NCI-H2227 treated with DMSO at 0.1 percent for 48 hours (cell line): ENCODE results near the gene QSOX2.

Experiments
- DNase-seq: peaks from one replicate; lab custom pipeline; 2025; lab: John Stamatoyannopoulos, UW

QSOX2 gene

GRCh38 chr9:136264441-136265405 is 19.1 kb upstream of the QSOX2 start:
- DNase-seq, result no peak

- no peak for DNase-seq
Measured at GRCh38 chr9:136264031-136264430, 18.4 kb upstream of the QSOX2 start.

- no peak for DNase-seq
Measured at GRCh38 chr9:136262671-136263178, 17.1 kb upstream of the QSOX2 start.

- DNase-seq, result no peak
Measured at GRCh38 chr9:136261686-136262430, 16.2 kb upstream of the QSOX2 start.

- no peak for DNase-seq
Measured at GRCh38 chr9:136260936-136261472, 15.4 kb upstream of the QSOX2 start.

- DNase-seq, result no peak
Measured at GRCh38 chr9:136260521-136260920, 14.9 kb upstream of the QSOX2 start.

GRCh38 chr9:136259836-136260235 is 14.2 kb upstream of the QSOX2 start:
- no peak for DNase-seq

GRCh38 chr9:136259517-136259813 is 13.9 kb upstream of the QSOX2 start:
- no peak for DNase-seq

- DNase-seq, result no peak
Measured at GRCh38 chr9:136258786-136259516, 13.3 kb upstream of the QSOX2 start.

GRCh38 chr9:136258299-136258625 is 12.7 kb upstream of the QSOX2 start:
- DNase-seq, result no peak

- DNase-seq, result no peak
Measured at GRCh38 chr9:136257381-136258298, 12.0 kb upstream of the QSOX2 start.

GRCh38 chr9:136255896-136256890 is 10.6 kb upstream of the QSOX2 start:
- no peak for DNase-seq

- DNase-seq, result no peak
Measured at GRCh38 chr9:136255166-136255538, 9.5 kb upstream of the QSOX2 start.

- DNase-seq, result no peak
Measured at GRCh38 chr9:136254381-136255165, 9.0 kb upstream of the QSOX2 start.

GRCh38 chr9:136253246-136254130 is 7.9 kb upstream of the QSOX2 start:
- no peak for DNase-seq

GRCh38 chr9:136252846-136253245 is 7.2 kb upstream of the QSOX2 start:
- DNase-seq, result no peak

GRCh38 chr9:136252281-136252680 is 6.7 kb upstream of the QSOX2 start:
- no peak for DNase-seq
